NCI-H1048 (cell line): ENCODE data around the gene IL10RA.
"Not testable (repeated sequence)": the region's sequence is repeated elsewhere in the genome, so short reads cannot be mapped to it uniquely, and the experiment has no call there.

Experiments
- DNase-seq: peaks from one replicate; lab custom pipeline; 2025; lab: John Stamatoyannopoulos, UW

The IL10RA gene

DNA sequence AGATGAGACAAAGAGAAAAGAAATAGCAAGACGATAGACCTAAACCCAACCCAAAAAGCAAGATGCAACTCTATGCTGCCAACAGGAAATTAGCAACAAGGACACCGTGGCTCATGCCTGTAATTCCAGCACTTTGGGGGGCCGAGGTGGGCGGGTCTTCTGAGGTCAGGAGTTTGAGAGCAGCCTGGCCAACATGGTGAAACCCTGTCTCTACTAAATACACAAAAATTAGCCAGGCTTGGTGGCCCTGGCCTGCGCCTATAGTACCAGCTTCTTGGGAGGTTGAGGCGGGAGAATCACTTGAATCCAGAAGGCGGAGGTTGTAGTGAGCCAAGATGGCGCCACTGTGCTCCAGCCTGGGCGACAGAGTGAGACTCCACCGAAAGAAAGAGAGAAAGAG is 24.3 kb upstream of the IL10RA start:
- no peak for DNase-seq

GRCh38 chr11:117962826-117963225 is 23.4 kb upstream of the IL10RA start:
- no peak for DNase-seq

DNA sequence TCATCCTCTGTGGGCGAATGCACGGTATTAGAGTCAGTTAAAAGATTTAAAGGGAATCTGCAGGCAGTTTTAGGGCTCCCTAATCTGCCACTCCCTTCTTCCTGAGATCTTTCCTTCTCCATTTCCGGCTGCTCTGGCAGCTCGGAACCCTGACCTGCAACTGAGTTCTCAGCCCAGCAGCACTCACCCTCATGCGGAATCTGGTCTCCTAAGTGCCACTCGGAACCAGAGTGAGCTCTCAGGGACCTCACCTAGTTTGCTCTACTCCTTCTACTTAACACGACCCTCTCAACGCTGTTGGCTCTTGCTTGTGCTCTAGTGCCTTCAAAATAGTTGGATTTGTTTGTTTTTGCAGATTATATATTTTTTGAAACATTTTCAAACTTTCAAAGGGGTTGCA is 19.3 kb upstream of the IL10RA start:
- no peak for DNase-seq

GRCh38 chr11:117969160-117969991 is 16.8 kb upstream of the IL10RA start:
- no peak for DNase-seq

- DNase-seq = no peak
Observed at GRCh38 chr11:117970400-117971024, 15.7 kb upstream of the IL10RA start.

DNA sequence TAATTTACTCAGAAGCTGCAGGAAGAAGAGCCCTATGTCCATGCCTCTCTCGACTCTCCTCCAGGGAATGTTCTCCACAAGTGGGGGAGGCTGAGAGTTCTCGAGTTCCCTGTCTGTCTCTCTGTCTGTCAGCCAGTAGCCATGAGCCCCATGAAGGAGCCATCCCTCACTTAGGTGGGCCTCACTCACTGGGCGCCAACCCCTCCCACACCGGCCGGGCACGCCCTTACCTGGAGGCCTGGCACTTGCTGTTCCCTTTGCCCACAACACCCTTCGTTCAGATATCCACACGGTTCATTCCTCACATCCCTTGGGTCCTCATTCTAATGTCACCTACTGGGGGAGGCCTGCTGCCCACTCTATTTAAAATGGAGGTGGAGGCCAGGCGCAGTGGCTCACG is 14.2 kb upstream of the IL10RA start:
- no peak for DNase-seq

- no peak for DNase-seq
Observed at GRCh38 chr11:117972629-117973502, 13.3 kb upstream of the IL10RA start.

DNA sequence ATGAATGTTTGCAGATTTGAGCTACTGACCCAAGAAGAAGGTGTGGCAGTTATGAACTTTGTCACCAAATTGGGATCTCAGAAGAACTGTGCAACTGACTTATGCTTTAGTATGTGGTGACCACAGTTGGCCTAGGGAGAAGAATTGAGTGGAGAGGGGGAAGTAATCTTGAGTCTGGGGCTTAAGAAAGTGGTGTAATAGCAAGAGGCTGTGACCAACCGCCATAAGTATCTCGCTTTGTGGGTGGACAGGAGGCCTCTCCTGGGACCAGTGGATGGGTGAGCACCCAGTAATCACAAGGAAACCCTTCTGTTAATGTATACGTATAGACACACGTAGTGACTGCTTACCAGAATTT is 12.7 kb upstream of the IL10RA start:
- DNase-seq = no peak

DNA sequence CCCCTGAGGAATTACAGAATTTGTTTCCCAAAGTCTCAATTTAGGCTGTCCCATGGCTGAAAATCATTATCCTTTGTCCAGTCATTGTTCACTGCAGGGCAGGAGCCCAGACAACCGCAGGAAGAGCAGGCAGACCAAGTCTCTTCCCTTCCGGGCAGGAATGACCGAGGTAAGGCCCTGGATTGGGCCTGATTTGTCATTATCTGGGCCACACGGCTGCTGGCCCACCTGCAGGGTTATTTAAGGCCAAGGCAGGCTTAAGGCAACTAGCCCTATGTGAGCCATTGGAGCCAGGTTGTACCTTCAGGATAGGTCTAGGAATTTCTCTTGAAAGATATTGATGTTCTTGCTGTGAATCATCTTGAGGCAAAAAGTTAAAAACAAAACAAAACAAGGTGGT is 9.7 kb upstream of the IL10RA start:
- no peak for DNase-seq

DNA sequence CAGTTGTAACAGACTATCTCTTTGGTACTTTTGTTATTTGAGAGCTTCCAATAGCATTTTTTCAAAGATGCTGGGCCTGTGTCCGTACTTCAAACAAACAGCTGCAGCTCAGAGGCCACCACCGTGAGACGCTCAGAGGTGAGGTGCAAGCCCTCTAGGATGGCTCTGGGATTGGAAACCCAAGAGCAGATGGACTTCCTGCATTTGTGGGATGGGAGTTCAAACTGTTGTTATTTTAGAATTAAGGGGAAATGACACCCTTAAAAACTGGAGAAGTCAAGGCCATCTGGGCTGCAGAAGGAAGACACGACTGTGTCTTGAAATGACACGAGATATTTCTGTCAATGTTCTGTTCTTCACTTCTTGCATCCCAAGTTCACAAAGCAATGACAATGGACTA is 9.2 kb upstream of the IL10RA start:
- no peak for DNase-seq

GRCh38 chr11:117977612-117978264 is 8.5 kb upstream of the IL10RA start:
- not testable (repeated sequence) for DNase-seq

DNA sequence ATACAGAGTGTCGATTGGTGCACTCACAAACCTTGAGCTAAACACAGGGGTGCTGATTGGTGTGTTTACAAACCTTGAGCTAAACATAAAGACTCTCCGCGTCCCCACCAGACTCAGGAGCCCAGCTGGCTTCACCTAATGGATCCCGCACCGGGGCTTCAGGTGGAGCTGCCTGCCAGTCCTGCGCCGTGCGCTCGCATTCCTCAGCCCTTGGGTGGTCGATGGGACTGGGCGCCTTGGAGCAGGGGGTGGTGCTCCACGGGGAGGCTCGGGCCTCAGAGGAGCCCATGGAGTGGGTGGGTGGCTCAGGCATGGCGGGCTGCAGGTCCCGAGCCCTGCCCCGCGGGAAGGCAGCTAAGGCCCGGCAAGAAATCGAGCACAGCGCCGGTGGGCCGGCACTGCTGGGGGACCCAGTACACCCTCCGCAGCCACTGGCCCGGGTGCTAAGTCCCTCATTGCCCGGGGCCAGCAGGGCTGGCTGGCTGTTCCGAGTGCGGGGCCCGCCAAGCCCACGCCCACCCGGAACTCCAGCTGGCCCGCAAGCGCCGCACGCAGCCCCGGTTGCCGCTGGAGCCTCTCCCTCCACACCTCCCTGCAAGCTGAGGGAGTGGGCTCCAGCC is 7.8 kb upstream of the IL10RA start:
- DNase-seq = not testable (repeated sequence)

DNA sequence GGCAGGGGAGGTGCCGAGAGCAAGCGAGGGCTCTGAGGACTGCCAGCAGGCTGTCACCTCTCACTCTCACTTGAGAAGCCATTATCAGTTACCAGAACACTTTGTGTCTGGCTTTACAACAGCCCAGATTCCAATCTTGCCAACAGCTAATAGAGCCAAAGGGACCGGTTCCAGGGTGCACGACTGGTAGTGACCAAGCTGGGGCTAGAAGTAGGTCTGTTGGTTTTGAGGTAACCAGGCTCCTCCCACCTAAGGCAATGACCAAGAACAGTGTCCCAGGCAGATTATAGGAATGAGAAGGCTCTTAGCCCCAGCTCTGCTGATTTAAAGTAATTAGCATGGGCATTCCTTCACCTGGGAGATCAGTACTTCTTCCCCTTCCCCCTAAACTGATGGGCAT is 7.2 kb upstream of the IL10RA start:
- no peak for DNase-seq

DNA sequence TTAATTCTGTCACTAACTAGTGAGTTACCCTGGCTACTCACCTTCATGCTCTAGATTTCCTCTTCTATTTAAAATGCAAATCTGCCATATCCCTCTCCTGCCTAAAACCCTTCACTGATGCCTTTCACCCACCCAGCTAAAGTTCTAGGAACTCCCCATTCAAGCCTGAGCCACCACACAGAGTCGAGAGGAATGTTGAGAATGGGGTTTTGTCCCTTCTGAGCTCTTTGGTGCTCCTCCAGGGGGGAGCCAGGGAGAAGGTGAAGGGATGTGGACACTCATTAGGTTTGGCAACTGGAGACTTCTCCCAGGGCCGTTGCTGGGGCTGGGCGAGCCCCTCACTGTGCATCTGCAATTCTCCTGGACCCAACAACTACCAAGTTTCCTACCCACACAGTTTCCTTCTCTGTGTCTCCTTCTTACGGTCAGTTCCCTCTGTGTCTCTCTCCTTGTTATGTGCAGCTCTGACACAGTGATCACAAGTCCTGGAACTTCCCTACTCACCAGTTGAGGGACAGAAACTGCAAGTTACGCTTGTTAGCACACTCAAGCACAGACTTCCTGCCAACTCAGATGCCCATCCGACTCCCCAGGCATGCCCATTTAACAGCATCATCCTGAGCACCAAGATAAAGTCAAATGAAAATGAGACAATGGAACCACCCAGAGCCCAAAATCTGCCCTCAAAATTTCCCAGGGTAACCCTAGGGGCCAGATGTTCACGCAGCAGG is 6.5 kb upstream of the IL10RA start:
- no peak for DNase-seq

GRCh38 chr11:117980280-117980679 is 5.9 kb upstream of the IL10RA start:
- DNase-seq = no peak

DNA sequence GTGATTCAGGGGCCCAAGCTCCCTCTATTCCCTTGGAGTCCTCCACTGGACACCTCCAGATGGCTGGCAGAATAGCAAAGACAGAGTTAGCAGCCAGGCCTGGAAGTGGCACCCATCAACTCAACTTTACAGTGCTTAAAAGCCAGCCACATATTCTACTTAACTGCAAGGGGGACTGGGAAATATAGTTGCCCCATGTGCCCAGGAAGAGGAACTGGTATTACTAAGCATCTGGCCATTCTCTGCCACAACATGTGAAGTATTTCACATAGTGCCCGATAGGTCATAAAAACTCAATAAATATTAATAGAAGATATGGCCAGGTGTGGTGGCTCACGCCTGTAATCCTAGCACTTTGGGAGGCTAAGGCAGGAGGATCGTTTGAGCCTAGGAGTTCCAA is 5.5 kb upstream of the IL10RA start:
- DNase-seq = no peak

DNA sequence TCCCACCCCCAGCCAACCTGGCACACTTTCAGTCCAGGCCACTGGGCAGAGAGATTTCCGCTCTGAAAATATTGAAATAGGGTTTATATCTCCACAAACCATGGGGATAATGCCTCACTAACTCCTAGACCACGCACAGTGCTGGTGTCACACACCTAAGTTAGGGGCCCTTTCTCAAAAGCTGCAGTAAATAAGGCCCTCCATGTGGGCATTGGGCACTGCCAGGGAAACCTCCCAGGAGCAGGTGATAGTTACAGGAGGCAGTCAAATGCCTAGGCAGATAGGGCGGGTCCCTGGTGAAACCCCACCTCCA is 3.1 kb upstream of the IL10RA start:
- no peak for DNase-seq

DNA sequence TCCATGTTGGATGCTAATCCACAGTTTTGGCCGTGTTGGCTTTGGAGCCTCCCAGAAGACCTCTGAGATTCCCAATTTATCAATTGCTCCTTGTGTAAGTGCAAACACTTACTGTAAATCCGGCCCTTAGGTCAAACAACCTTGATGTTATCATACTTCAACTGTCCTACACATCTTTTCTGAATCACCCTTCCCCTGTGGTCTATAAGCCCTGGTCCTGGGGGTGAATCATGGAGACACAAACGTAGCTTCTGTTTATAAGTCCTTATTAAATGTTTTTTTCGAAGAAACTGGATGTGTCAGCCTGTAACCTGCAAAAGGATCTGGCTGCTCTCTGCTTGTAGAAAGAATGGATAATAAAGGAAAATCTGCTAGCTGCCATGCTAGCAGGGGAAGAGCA is 1.7 kb upstream of the IL10RA start:
- no peak for DNase-seq

- DNase-seq = no peak
Observed at GRCh38 chr11:117986981-117987574, 884 bp downstream of the IL10RA start.

DNA sequence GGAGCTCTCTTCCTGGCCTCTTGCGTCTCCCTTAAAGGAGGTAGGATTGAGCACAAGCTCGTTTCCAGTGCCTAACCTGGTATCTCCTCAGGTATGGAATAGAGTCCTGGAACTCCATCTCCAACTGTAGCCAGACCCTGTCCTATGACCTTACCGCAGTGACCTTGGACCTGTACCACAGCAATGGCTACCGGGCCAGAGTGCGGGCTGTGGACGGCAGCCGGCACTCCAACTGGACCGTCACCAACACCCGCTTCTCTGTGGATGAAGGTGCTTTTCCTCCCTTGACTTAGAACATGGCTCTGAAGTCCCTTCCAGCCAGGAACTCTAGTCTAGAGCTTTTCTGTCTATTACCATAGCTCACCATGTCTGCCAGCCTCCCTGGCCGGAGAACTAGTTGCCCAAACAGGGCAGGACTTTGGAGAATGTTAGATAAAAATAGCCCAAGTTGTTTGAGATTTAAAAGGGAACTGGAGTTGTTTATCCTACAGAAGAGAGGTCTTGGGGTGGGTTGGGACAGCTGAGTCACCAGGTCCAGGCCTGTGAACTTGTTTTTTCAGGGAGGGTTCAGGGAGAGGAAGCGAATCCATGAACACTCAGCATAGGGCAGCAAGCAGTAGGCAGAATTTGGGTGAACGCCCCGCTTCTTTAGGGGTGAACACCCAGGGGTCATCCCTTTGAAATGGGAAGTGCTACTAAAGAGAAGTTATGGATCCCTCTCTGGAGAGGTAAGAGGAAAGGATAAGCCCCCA is 3.3 kb downstream of the IL10RA start:
- DNase-seq = no peak
